Measurements from ENCODE around the gene BRI3. TPM values are rescaled to one million over a fixed set of nuclear protein-coding genes. Genes with fewer than 3 reads are reported as not detected.
A peak's percentile ranks its signal among the peaks of the same experiment; 100 is the strongest.

The BRI3 gene
- total and polyA plus RNA-seq, 2 of the 13 experiments (the other 11 are each of a cell fraction or from before 2014, with no cell fraction given) = 54.0 to 103 TPM

DNA sequence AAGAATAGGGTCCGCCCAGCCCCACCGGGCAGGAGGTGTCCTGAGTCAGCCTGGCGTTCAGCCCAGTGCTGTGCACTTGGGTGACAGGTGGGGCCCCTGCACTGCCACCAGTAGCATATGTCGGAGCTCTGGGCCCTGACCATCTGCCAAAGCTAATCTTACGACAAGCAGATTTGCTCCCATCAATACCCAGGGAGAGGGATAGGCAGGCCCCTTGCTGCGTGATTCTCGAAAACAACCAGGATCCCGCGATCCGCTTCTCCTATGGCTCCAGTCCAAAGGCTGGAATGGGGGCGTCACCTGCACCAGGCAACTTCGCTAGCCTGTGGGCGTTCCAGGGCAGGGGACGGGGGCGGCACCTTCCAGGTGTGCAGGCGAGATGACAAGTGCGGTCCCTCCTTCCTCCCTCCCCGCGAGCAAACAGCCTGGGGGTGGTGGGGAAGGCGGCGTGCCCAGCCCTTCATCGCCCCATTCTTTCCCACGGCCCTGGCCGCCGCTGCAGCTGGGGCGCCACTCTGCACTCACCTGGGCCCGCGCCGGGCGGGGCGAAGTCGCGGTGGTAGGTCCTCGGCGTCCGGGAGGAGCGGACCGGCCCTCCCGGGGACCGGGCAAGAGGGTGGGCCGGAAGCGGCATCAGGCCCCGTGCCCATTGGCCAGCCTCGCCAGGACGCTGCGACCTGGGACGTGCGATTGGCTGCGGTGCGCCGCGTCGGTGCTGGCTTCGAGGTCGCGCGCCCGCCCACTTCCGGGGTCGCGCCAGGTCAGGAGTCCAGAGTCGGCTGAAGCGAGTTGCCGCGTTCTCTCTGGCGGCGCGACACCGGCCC lies 29.7 kb upstream of the BRI3 start, which contains the start of gene TECPR1 (continued):
- TF ChIP-seq, protein P1, sequence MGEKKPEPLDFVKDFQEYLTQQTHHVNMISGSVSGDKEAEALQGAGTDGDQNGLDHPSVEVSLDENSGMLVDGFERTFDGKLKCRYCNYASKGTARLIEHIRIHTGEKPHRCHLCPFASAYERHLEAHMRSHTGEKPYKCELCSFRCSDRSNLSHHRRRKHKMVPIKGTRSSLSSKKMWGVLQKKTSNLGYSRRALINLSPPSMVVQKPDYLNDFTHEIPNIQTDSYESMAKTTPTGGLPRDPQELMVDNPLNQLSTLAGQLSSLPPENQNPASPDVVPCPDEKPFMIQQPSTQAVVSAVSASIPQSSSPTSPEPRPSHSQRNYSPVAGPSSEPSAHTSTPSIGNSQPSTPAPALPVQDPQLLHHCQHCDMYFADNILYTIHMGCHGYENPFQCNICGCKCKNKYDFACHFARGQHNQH (CRISPR knock-in tag; IDR thresholded peaks at IDR 0.05) = peak; percentile 7; the same call in 1 of the 2 replicates
- peak; percentile 95 for TF ChIP-seq ZEB1 (IDR thresholded peaks at IDR 0.05; ENCODE audit: insufficient replicate concordance, low read depth)
- TF ChIP-seq, protein P2, sequence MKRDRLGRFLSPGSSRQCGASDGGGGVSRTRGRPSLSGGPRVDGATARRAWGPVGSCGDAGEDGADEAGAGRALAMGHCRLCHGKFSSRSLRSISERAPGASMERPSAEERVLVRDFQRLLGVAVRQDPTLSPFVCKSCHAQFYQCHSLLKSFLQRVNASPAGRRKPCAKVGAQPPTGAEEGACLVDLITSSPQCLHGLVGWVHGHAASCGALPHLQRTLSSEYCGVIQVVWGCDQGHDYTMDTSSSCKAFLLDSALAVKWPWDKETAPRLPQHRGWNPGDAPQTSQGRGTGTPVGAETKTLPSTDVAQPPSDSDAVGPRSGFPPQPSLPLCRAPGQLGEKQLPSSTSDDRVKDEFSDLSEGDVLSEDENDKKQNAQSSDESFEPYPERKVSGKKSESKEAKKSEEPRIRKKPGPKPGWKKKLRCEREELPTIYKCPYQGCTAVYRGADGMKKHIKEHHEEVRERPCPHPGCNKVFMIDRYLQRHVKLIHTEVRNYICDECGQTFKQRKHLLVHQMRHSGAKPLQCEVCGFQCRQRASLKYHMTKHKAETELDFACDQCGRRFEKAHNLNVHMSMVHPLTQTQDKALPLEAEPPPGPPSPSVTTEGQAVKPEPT (CRISPR knock-in tag; IDR thresholded peaks at IDR 0.05; ENCODE audit: low read depth) = no peak; the same call in 1 of the 2 replicates
- TF ChIP-seq ZNF589 (CRISPR knock-in tag; conservative IDR thresholded peaks at IDR 0.05) = no peak
- TF ChIP-seq ZMAT3 (CRISPR knock-in tag; conservative IDR thresholded peaks at IDR 0.05) = peak; percentile 92
- no peak for TF ChIP-seq ZNF224 (CRISPR knock-in tag; IDR thresholded peaks at IDR 0.05)
- no peak; the same call in 1 of the 2 replicates for TF ChIP-seq CREM (IDR thresholded peaks at IDR 0.05)
- TF ChIP-seq CREM (CRISPR knock-in tag; IDR thresholded peaks at IDR 0.05) = no peak
- TF ChIP-seq ZNF326 (CRISPR knock-in tag; IDR thresholded peaks at IDR 0.05; ENCODE audit: borderline replicate concordance) = no peak
- no peak for TF ChIP-seq HDAC6 (IDR thresholded peaks at IDR 0.05; ENCODE audit: low read depth, low read length)
- TF ChIP-seq, protein P3, sequence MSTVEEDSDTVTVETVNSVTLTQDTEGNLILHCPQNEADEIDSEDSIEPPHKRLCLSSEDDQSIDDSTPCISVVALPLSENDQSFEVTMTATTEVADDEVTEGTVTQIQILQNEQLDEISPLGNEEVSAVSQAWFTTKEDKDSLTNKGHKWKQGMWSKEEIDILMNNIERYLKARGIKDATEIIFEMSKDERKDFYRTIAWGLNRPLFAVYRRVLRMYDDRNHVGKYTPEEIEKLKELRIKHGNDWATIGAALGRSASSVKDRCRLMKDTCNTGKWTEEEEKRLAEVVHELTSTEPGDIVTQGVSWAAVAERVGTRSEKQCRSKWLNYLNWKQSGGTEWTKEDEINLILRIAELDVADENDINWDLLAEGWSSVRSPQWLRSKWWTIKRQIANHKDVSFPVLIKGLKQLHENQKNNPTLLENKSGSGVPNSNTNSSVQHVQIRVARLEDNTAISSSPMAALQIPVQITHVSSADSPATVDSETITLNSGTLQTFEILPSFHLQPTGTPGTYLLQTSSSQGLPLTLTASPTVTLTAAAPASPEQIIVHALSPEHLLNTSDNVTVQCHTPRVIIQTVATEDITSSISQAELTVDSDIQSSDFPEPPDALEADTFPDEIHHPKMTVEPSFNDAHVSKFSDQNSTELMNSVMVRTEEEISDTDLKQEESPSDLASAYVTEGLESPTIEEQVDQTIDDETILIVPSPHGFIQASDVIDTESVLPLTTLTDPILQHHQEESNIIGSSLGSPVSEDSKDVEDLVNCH (CRISPR knock-in tag; IDR thresholded peaks at IDR 0.05) = no peak
- TF ChIP-seq, protein P4, sequence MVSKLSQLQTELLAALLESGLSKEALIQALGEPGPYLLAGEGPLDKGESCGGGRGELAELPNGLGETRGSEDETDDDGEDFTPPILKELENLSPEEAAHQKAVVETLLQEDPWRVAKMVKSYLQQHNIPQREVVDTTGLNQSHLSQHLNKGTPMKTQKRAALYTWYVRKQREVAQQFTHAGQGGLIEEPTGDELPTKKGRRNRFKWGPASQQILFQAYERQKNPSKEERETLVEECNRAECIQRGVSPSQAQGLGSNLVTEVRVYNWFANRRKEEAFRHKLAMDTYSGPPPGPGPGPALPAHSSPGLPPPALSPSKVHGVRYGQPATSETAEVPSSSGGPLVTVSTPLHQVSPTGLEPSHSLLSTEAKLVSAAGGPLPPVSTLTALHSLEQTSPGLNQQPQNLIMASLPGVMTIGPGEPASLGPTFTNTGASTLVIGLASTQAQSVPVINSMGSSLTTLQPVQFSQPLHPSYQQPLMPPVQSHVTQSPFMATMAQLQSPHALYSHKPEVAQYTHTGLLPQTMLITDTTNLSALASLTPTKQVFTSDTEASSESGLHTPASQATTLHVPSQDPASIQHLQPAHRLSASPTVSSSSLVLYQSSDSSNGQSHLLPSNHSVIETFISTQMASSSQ (IDR thresholded peaks at IDR 0.05; ENCODE audit: low read depth) = no peak
- TF ChIP-seq, protein P4 (CRISPR knock-in tag; IDR thresholded peaks at IDR 0.05; ENCODE audit: borderline replicate concordance) = 0 out of 2 replicates have a peak, but pooled peaks have one; percentile 37
- TF ChIP-seq, protein P5, sequence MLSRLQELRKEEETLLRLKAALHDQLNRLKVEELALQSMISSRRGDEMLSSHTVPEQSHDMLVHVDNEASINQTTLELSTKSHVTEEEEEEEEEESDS (CRISPR knock-in tag; IDR thresholded peaks at IDR 0.05; ENCODE audit: borderline replicate concordance) = no peak
- no peak; the same call in 1 of the 2 replicates for TF ChIP-seq DNMT3B (CRISPR knock-in tag; conservative IDR thresholded peaks at IDR 0.05)
- no peak for TF ChIP-seq GATA4 (IDR thresholded peaks at IDR 0.05; ENCODE audit: borderline replicate concordance, low read depth)
